ENCODE results near the gene GNG2.
A peak's percentile ranks its signal among the peaks of the same experiment; 100 is the strongest.

GNG2 gene

DNA sequence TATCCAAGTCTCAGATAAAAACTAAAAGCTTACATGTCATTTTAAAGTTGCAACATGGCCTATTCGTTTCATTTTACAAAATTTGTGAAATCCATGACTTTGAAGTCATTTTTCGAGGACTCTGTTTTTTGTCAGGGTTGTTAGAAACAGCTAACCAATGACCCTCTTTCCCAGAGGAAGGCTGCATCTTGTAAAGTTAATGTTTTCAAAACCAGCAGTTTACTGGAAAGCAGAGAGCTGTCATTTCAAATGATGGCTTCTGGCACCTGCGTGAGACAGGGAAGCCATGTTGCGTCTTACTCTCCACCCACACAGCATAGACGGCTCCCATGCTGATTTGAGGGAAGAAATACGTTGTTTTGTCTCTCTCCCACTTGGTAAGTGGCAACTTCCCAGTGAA, 78.8 kb downstream of the GNG2 start:
- H3K4me3 ChIP-seq (replicated peaks in 1 of 2; ENCODE audit: low read depth in 2 of 2, low read length in 2 of 2), result no peak overlapping the region
- TF ChIP-seq CTCF (IDR thresholded peaks at IDR 0.05; ENCODE audit: low read depth, low read length), result no peak
- DNase-seq (ENCODE audit: low read depth in 2 of 2), result no peak

- no peak for TF ChIP-seq CTCF (IDR thresholded peaks at IDR 0.05; ENCODE audit: low read depth, low read length)
- H3K4me3 ChIP-seq (replicated peaks in 1 of 2; ENCODE audit: low read depth in 2 of 2, low read length in 2 of 2), result no peak overlapping the region
- DNase-seq (ENCODE audit: low read depth in 2 of 2), result peak; percentile 52 to 79
These were observed 79.4 kb downstream of the GNG2 start for GRCh38 chr14:51939755-51940301.

- TF ChIP-seq CTCF (IDR thresholded peaks at IDR 0.05; ENCODE audit: low read depth, low read length), result no peak
- H3K4me3 ChIP-seq (replicated peaks in 1 of 2; ENCODE audit: low read depth in 2 of 2, low read length in 2 of 2), result no peak overlapping the region
- no peak for DNase-seq (ENCODE audit: low read depth in 2 of 2)
These were observed 82.6 kb downstream of the GNG2 start for GRCh38 chr14:51942971-51943370.

DNA sequence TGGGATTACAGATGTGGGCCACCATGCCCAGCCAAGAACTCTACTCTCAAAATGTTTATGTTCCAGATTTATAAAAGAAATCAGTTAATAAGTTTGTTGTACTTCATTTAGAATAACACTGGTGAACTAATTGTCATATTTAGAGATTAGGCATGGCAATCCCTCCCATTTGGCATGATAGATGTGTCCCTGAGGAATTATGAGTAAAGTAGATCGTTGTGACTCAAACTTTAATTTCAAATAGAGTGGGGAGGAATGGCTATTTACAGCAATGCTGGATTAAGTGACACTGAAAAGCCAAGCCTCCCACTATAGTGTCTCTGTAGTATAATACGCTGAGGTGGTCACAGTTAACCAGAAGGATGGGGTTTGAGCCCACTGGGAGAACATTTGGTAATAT, 89.6 kb downstream of the GNG2 start:
- TF ChIP-seq CTCF (IDR thresholded peaks at IDR 0.05; ENCODE audit: low read depth, low read length), result no peak
- no peak overlapping the region for H3K4me3 ChIP-seq (replicated peaks in 1 of 2; ENCODE audit: low read depth in 2 of 2, low read length in 2 of 2)
- peak in 1 of 2 donors; percentile 52 for DNase-seq (ENCODE audit: low read depth in 2 of 2)

GRCh38 chr14:51951656-51952055, 91.2 kb downstream of the GNG2 start:
- DNase-seq (ENCODE audit: low read depth in 2 of 2), result no peak
- no peak overlapping the region for H3K4me3 ChIP-seq (replicated peaks in 1 of 2; ENCODE audit: low read depth in 2 of 2, low read length in 2 of 2)
- no peak for TF ChIP-seq CTCF (IDR thresholded peaks at IDR 0.05; ENCODE audit: low read depth, low read length)

GRCh38 chr14:51954031-51954430, 93.6 kb downstream of the GNG2 start:
- no peak for TF ChIP-seq CTCF (IDR thresholded peaks at IDR 0.05; ENCODE audit: low read depth, low read length)
- H3K4me3 ChIP-seq (replicated peaks in 1 of 2; ENCODE audit: low read depth in 2 of 2, low read length in 2 of 2), result no peak overlapping the region
- DNase-seq (ENCODE audit: low read depth in 2 of 2), result no peak

DNA sequence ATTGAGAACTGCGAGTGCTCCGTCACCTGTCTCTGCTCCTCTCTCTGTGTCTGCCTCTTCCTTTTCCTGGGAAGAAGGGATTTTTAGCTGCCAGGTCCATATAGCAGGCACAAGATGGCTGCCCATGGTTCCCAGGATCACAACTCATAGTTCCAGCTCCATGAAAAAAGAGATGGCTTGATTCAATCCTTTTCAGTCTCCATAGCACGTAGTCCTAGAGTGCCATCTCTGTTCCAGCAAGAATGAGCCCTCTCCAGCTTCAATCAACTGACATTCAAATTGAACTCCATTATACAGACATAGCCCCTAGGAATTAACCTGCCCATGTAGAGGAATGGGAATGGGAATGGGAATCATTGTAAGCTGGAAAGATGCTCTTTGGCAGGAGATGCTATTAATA, 94.2 kb downstream of the GNG2 start:
- no peak for DNase-seq (ENCODE audit: low read depth in 2 of 2)
- H3K4me3 ChIP-seq (replicated peaks in 1 of 2; ENCODE audit: low read depth in 2 of 2, low read length in 2 of 2), result no peak overlapping the region
- no peak for TF ChIP-seq CTCF (IDR thresholded peaks at IDR 0.05; ENCODE audit: low read depth, low read length)

Data from cardiac fibroblast (primary cell).